ENCODE results near the gene GNB5. TPM values are rescaled to one million over a fixed set of nuclear protein-coding genes. Genes with fewer than 3 reads are reported as not detected.

The GNB5 gene
- total RNA-seq, 1 experiment from 2014 or later: 26.0 TPM

DNA sequence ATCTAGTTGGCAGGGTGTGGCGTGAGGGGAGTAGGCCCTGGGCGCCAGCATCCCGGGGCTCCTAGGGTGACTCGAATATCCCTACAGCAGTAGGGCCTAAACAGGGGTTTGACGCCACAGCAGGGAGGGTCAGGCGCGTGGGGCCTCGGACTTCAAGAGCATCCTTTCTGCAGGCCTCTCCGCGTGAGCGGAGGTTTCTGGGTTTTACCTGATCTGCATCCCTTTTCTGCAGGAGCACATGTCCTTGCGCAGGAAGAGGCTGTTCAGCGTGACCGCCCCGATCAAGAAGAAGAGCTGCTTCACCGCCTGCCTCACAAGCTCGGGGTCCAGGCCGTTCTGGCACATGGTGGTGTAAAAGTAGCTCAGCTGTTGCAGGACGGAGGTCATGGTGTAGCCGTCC, 13.5 kb upstream of the GNB5 start:
- no peak for DNase-seq
- Histone ChIP-seq H3K9me2 (ENCODE audit: insufficient read depth) (no peaks in the 10 kb centered on the region), H3K27me3 (ENCODE audit: insufficient read depth, low read depth) (no peaks in the 10 kb centered on the region), H3K4me1 (replicated peaks; ENCODE audit: insufficient read depth) (no peaks in the 10 kb centered on the region), H3K79me2 (ENCODE audit: low read depth) (no peaks in the 10 kb centered on the region), H3K36me3 (ENCODE audit: low read depth) (0 out of 2 replicates have a peak, but pooled peaks cover 5% of the 10 kb centered on the region), H3K27ac (no peak overlapping the region), H4K20me1 (ENCODE audit: insufficient read depth) (no peaks in the 10 kb centered on the region), H2AFZ (no peak overlapping the region), H3K4me2 (no peak overlapping the region), H3K9me3 (ENCODE audit: insufficient read depth, low read depth) (no peaks in the 10 kb centered on the region), H3K4me3 (no peak overlapping the region), H3F3A (ENCODE audit: insufficient read depth, low read depth) (no peaks in the 10 kb centered on the region)
- TF ChIP-seq EZH2 (IDR thresholded peaks at IDR 0.05; ENCODE audit: low read depth): no peak
- TF ChIP-seq, protein P1, sequence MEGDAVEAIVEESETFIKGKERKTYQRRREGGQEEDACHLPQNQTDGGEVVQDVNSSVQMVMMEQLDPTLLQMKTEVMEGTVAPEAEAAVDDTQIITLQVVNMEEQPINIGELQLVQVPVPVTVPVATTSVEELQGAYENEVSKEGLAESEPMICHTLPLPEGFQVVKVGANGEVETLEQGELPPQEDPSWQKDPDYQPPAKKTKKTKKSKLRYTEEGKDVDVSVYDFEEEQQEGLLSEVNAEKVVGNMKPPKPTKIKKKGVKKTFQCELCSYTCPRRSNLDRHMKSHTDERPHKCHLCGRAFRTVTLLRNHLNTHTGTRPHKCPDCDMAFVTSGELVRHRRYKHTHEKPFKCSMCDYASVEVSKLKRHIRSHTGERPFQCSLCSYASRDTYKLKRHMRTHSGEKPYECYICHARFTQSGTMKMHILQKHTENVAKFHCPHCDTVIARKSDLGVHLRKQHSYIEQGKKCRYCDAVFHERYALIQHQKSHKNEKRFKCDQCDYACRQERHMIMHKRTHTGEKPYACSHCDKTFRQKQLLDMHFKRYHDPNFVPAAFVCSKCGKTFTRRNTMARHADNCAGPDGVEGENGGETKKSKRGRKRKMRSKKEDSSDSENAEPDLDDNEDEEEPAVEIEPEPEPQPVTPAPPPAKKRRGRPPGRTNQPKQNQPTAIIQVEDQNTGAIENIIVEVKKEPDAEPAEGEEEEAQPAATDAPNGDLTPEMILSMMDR (conservative IDR thresholded peaks at IDR 0.05): no peak
- POLR2A ChIA-PET (ENCODE audit: unreplicated experiment): no interaction called here
- CTCF ChIA-PET: no interaction called here
- no TSS peak for BruUV-seq (replicated peaks)
- intact Hi-C loops (cut with micrococcal nuclease; ENCODE audit: unreplicated experiment): loop anchor here (5.0 to 10.0 kb wide), 2 partner anchors 222 to 420 kb away; no protein-coding TSS in a partner anchor

DNA sequence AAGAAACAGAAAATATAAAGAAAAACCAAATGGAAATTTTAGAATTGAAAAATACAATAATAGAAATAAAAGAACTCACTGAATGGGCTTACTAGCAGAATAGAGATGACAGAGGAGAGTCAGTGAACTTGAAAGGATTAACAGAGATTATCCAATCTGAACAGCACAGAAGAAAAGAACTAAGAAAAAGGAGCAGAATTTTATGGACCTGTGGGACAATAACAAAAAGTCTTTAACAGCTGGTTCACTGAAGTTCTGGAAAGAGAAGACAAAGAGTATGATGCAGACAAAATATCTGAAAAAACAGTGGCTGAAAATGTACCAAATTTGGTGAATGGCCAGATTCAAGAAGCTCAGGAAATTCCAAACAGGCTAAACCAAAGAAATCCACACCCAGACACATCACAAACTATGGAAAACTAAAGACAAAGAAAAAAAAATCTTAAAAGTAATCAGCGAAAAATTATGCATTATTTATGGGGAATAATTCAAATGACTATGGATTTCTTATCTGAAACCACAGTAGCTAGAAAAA, 9.7 kb upstream of the GNB5 start:
- intact Hi-C loops (cut with micrococcal nuclease; ENCODE audit: unreplicated experiment): loop anchor here (10.0 kb wide), 1 partner anchor 416 kb away; no protein-coding TSS in a partner anchor
- no TSS peak for BruUV-seq (replicated peaks)
- TF ChIP-seq EZH2 (IDR thresholded peaks at IDR 0.05; ENCODE audit: low read depth): no peak
- TF ChIP-seq, protein P1 (conservative IDR thresholded peaks at IDR 0.05): no peak
- no peaks in the 10 kb centered on the region for H3K9me2 ChIP-seq (ENCODE audit: insufficient read depth)
- no peaks in the 10 kb centered on the region for H3K27me3 ChIP-seq (ENCODE audit: insufficient read depth, low read depth)
- H3K9me3 ChIP-seq (ENCODE audit: insufficient read depth, low read depth): no peaks in the 10 kb centered on the region
- ChIA-PET CTCF (no interaction called here), POLR2A (ENCODE audit: unreplicated experiment) (no interaction called here)
- H2AFZ ChIP-seq: no peak overlapping the region
- no peaks in the 10 kb centered on the region for H4K20me1 ChIP-seq (ENCODE audit: insufficient read depth)
- no peak for DNase-seq
- H3K27ac ChIP-seq: no peak overlapping the region
- no peaks in the 10 kb centered on the region for H3K36me3 ChIP-seq (ENCODE audit: low read depth)
- no peak overlapping the region for H3K4me3 ChIP-seq
- no peaks in the 10 kb centered on the region for H3K4me1 ChIP-seq (replicated peaks; ENCODE audit: insufficient read depth)
- no peak overlapping the region for H3K4me2 ChIP-seq
- H3F3A ChIP-seq (ENCODE audit: insufficient read depth, low read depth): no peaks in the 10 kb centered on the region
- no peaks in the 10 kb centered on the region for H3K79me2 ChIP-seq (ENCODE audit: low read depth)

DNA sequence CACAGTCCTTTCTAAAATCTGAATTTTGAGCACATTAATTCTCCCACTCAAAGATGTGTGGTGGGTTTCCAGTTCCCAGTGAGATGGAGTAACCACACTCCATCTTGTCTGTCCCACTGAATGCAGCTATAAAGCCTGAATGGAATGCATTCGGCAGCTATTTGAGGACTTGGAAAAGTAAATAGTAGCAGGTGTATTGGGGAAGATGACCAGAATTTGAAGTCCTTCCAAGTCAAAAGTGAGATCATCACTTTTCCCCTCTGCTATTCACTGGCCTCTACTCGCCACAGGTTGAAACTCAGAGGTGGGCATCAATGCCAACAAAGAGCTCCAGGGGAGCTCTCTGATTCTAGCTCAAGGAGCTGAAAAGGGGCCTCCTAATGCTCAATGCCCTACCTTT, 8.1 kb upstream of the GNB5 start:
- H2AFZ ChIP-seq: no peak overlapping the region
- BruUV-seq (replicated peaks): no TSS peak
- H3K36me3 ChIP-seq (ENCODE audit: low read depth): no peaks in the 10 kb centered on the region
- no peaks in the 10 kb centered on the region for H3K9me2 ChIP-seq (ENCODE audit: insufficient read depth)
- no peaks in the 10 kb centered on the region for H3F3A ChIP-seq (ENCODE audit: insufficient read depth, low read depth)
- no peaks in the 10 kb centered on the region for H3K4me1 ChIP-seq (replicated peaks; ENCODE audit: insufficient read depth)
- ChIA-PET CTCF (no interaction called here), POLR2A (ENCODE audit: unreplicated experiment) (no interaction called here)
- DNase-seq: no peak
- no peak overlapping the region for H3K27ac ChIP-seq
- H4K20me1 ChIP-seq (ENCODE audit: insufficient read depth): no peaks in the 10 kb centered on the region
- no peaks in the 10 kb centered on the region for H3K79me2 ChIP-seq (ENCODE audit: low read depth)
- H3K4me3 ChIP-seq: no peak overlapping the region
- H3K27me3 ChIP-seq (ENCODE audit: insufficient read depth, low read depth): no peaks in the 10 kb centered on the region
- intact Hi-C loops (cut with micrococcal nuclease; ENCODE audit: unreplicated experiment): no loop called here
- no peak overlapping the region for H3K4me2 ChIP-seq
- no peak for TF ChIP-seq EZH2 (IDR thresholded peaks at IDR 0.05; ENCODE audit: low read depth)
- TF ChIP-seq, protein P1 (conservative IDR thresholded peaks at IDR 0.05): no peak
- no peaks in the 10 kb centered on the region for H3K9me3 ChIP-seq (ENCODE audit: insufficient read depth, low read depth)
